Measurements from ENCODE around the gene SLC37A3. TPM values are rescaled to one million over a fixed set of nuclear protein-coding genes. Genes with fewer than 3 reads are reported as not detected.

SLC37A3 gene
- total and polyA plus RNA-seq, 2 of the 13 experiments (the other 11 are each of a cell fraction or from before 2014, with no cell fraction given): 21.3 to 27.9 TPM

DNA sequence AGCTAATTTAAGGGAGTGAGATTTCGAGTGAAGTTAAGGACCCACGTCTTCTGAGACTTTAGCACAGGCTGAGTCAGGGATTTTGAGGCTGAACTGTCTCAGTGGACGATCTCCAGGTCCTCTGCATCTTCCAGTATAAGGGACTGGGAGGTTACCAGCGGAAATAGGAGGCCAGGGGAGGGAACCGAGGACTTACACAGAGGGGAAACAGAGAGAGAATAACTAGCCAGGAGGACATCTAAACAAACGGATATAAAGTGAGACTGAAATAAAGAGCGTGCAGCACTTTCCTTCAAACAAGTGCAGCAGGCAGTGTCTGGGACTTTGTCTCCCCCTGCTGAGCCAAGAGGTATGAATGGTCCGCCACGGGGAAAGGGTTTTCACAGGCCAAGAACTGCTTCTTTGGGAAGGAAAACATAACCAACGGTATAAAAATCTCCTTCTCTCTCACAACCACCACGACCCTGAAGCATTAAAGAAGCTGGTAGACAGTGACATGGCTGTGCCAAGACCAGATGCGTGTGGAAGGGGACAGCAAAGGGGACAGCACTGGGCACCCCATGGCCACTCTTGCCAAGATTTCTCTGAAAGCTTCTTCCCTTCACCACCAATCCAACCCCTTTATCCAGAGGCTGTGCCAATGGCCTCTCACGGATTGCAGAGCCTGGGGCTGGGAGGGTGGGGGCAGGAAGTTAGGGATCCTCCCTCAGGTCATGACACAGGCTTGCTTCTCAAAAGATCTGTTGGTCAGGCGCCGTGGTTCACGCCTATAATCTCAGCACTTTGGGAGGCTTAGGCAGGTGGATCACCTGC, 72.0 kb downstream of the SLC37A3 start (continued):
- TF ChIP-seq ZNF292 (CRISPR knock-in tag; IDR thresholded peaks at IDR 0.05; ENCODE audit: borderline replicate concordance, low read depth) (peak; percentile 46; the same call in 1 of the 2 replicates), ZNF644 (CRISPR knock-in tag; IDR thresholded peaks at IDR 0.05; ENCODE audit: low read depth) (0 out of 2 replicates have a peak, but pooled peaks have one; percentile 10), ZSCAN29 (CRISPR knock-in tag; conservative IDR thresholded peaks at IDR 0.05) (0 out of 2 replicates have a peak, but pooled peaks have one; percentile 65), ZNF230 (CRISPR knock-in tag; IDR thresholded peaks at IDR 0.05) (0 out of 2 replicates have a peak, but pooled peaks have one; percentile 19), RXRB (CRISPR knock-in tag; IDR thresholded peaks at IDR 0.05; ENCODE audit: borderline replicate concordance) (peak; percentile 53; the same call in 1 of the 2 replicates), TBX3 (IDR thresholded peaks at IDR 0.05; ENCODE audit: borderline replicate concordance) (no peak), ZNF33B (CRISPR knock-in tag; IDR thresholded peaks at IDR 0.05) (no peak), STAG1 (CRISPR knock-in tag; IDR thresholded peaks at IDR 0.05) (peak; percentile 97), NCOA2 (CRISPR knock-in tag; IDR thresholded peaks at IDR 0.05) (peak; percentile 30; the same call in 1 of the 2 replicates), NFE2L1 (CRISPR knock-in tag; IDR thresholded peaks at IDR 0.05; ENCODE audit: borderline replicate concordance) (no peak), ZNF331 (CRISPR knock-in tag; IDR thresholded peaks at IDR 0.05) (peak; percentile 57; the same call in 1 of the 2 replicates), REPIN1 (CRISPR knock-in tag; IDR thresholded peaks at IDR 0.05; ENCODE audit: borderline replicate concordance, low read depth) (peak; percentile 38; the same call in 1 of the 2 replicates), ERF (CRISPR knock-in tag; IDR thresholded peaks at IDR 0.05) (peak; percentile 71; the same call in 1 of the 2 replicates), ZFP36L2 (CRISPR knock-in tag; IDR thresholded peaks at IDR 0.05) (no peak), MYC (CRISPR knock-in tag; IDR thresholded peaks at IDR 0.05; ENCODE audit: borderline replicate concordance) (0 out of 2 replicates have a peak, but pooled peaks have one; percentile 20), ZNF260 (CRISPR knock-in tag; IDR thresholded peaks at IDR 0.05; ENCODE audit: borderline replicate concordance, low read depth) (no peak), ELF1 (CRISPR knock-in tag; IDR thresholded peaks at IDR 0.05) (0 out of 2 replicates have a peak, but pooled peaks have one; percentile 25), HDAC1 (CRISPR knock-in tag; IDR thresholded peaks at IDR 0.05) (no peak; the same call in 1 of the 2 replicates), SALL1 (CRISPR knock-in tag; IDR thresholded peaks at IDR 0.05) (peak; percentile 19; the same call in 1 of the 2 replicates), ZNF143 (CRISPR knock-in tag; IDR thresholded peaks at IDR 0.05) (no peak), TBX2 (CRISPR knock-in tag; IDR thresholded peaks at IDR 0.05; ENCODE audit: borderline replicate concordance) (peak; percentile 22; the same call in 1 of the 2 replicates), IRF2 (CRISPR knock-in tag; IDR thresholded peaks at IDR 0.05) (peak; percentile 40; the same call in 1 of the 2 replicates), MIXL1 (CRISPR knock-in tag; IDR thresholded peaks at IDR 0.05) (0 out of 2 replicates have a peak, but pooled peaks have one; percentile 23), RCOR2 (CRISPR knock-in tag; IDR thresholded peaks at IDR 0.05) (0 out of 2 replicates have a peak, but pooled peaks have one; percentile 30), ZNF501 (CRISPR knock-in tag; IDR thresholded peaks at IDR 0.05) (peak; percentile 84), ZNF124 (CRISPR knock-in tag; IDR thresholded peaks at IDR 0.05) (0 out of 2 replicates have a peak, but pooled peaks have one; percentile 37), RAD21 (CRISPR knock-in tag; IDR thresholded peaks at IDR 0.05) (peak; percentile 91)
- TF ChIP-seq, protein P1, sequence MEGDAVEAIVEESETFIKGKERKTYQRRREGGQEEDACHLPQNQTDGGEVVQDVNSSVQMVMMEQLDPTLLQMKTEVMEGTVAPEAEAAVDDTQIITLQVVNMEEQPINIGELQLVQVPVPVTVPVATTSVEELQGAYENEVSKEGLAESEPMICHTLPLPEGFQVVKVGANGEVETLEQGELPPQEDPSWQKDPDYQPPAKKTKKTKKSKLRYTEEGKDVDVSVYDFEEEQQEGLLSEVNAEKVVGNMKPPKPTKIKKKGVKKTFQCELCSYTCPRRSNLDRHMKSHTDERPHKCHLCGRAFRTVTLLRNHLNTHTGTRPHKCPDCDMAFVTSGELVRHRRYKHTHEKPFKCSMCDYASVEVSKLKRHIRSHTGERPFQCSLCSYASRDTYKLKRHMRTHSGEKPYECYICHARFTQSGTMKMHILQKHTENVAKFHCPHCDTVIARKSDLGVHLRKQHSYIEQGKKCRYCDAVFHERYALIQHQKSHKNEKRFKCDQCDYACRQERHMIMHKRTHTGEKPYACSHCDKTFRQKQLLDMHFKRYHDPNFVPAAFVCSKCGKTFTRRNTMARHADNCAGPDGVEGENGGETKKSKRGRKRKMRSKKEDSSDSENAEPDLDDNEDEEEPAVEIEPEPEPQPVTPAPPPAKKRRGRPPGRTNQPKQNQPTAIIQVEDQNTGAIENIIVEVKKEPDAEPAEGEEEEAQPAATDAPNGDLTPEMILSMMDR (CRISPR knock-in tag; IDR thresholded peaks at IDR 0.05): peak; percentile 93
- TF ChIP-seq, protein P2, sequence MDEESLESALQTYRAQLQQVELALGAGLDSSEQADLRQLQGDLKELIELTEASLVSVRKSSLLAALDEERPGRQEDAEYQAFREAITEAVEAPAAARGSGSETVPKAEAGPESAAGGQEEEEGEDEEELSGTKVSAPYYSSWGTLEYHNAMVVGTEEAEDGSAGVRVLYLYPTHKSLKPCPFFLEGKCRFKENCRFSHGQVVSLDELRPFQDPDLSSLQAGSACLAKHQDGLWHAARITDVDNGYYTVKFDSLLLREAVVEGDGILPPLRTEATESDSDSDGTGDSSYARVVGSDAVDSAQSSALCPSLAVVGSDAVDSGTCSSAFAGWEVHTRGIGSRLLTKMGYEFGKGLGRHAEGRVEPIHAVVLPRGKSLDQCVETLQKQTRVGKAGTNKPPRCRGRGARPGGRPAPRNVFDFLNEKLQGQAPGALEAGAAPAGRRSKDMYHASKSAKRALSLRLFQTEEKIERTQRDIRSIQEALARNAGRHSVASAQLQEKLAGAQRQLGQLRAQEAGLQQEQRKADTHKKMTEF (CRISPR knock-in tag; IDR thresholded peaks at IDR 0.05): peak; percentile 45; the same call in 1 of the 2 replicates

All from HepG2 (cell line).